K562 (cell line): Measurements from ENCODE around the gene PUS10. TPM values are rescaled to one million over a fixed set of nuclear protein-coding genes. Genes with fewer than 3 reads are reported as not detected.

Experiments used
- ATAC-seq: fragments of 200-7000 bp; cut with Tn5 transposase; 3 replicates; pipeline ENCODE4 v1.9.1; 2020; ENCODE audit warnings: moderate library complexity
- BruUV-seq: library from RNA; stranded (reverse); fragments of 400-500 nt; replicated peaks from 2 replicates; lab custom pipeline; 2021; lab: Mats Ljungman, UMichigan
- CTCF ChIA-PET: fragments of 300-600 bp; formaldehyde crosslinking; extraction: SDS; loops from one replicate; lab custom pipeline; 2021; ENCODE audit warnings: low intra/inter-chr PET ratio; lab: Yijun Ruan, JAX
- POLR2A ChIA-PET: fragments of 300-600, 350-650 bp; sonication (Branson Sonifier 250); formaldehyde crosslinking; extraction: SDS; loops from one replicate; lab custom pipeline; 2021; ENCODE audit warnings: antibody characterized with exemption, inconsistent platforms; lab: Yijun Ruan, JAX
- DNase-seq, 4 experiments: peaks; one replicate each; pipeline versions ENCODE4 v3.0.0 to v3.0.0-alpha.2; 2011 to 2018; ENCODE audit warnings: low spot score in 3 of 4, mixed read lengths in 3 of 4; ENCODE audit errors: extremely low read depth in 1 of 4
- FAIRE-seq: peaks from 2 replicates; lab custom pipeline; 2011; peaks lifted over from hg19 to GRCh38; lab: Jason Lieb, UNC
- H2AFZ ChIP-seq: 2 replicates; pipeline ENCODE4 v1.6.0; 2011; ENCODE audit warnings: low read depth, low read length, control low read depth, inconsistent platforms
- H3K27ac ChIP-seq: fragments of 200-600 bp; 3 replicates; pipeline ENCODE4 v1.8.0; 2011; ENCODE audit warnings: low read depth, mild to moderate bottlenecking, control low read depth, inconsistent platforms, low read length, moderate library complexity, mixed read lengths; ENCODE audit errors: extremely low read depth
- H3K27me3 ChIP-seq, 2 experiments: fragments of 300-600 bp in 1 of 2; 2 replicates in 1 of 2; 3 replicates in 1 of 2; pipeline versions ENCODE4 v1.6.0 to v1.8.0; 2011; ENCODE audit warnings: inconsistent platforms in 2 of 2, low read length in 2 of 2, mild to moderate bottlenecking in 1 of 2, mixed read lengths in 1 of 2, moderate library complexity in 1 of 2; ENCODE audit not compliant: control insufficient read depth in 2 of 2, insufficient read depth in 2 of 2
- H3K36me3 ChIP-seq: fragments of 300-600 bp; 3 replicates; pipeline ENCODE4 v1.8.0; 2011; ENCODE audit warnings: mild to moderate bottlenecking, low read length, inconsistent platforms; ENCODE audit not compliant: control insufficient read depth, insufficient read depth
- H3K4me1 ChIP-seq, 2 experiments: fragments of 200-600 bp in 1 of 2; replicated peaks in 1 of 2; 2 replicates in 1 of 2; 3 replicates in 1 of 2; pipeline versions ENCODE4 v1.5.1 to v1.8.0; 2011; ENCODE audit warnings: inconsistent platforms in 2 of 2, low read length in 2 of 2, mild to moderate bottlenecking in 1 of 2, mixed read lengths in 1 of 2, moderate library complexity in 1 of 2; ENCODE audit not compliant: control insufficient read depth in 2 of 2, insufficient read depth in 2 of 2
- H3K4me2 ChIP-seq: 2 replicates; pipeline ENCODE4 v1.6.1; 2011; ENCODE audit warnings: low read length, control low read depth, inconsistent platforms, mixed read lengths; ENCODE audit not compliant: insufficient read depth
- H3K4me3 ChIP-seq: fragments of 200-600 bp; sonication (generic), shearing (Covaris generic); 2 replicates; pipeline ENCODE4 v1.5.1; 2016; ENCODE audit warnings: control low read depth, inconsistent platforms
- H3K79me2 ChIP-seq: fragments of 200-600 bp; 3 replicates; pipeline ENCODE4 v1.8.0; 2011; ENCODE audit warnings: low read length, inconsistent platforms; ENCODE audit not compliant: control insufficient read depth, insufficient read depth
- H3K9ac ChIP-seq, 2 experiments: 2 replicates each; pipeline versions ENCODE4 v1.6.0 to v1.6.1; 2011; ENCODE audit warnings: low read depth in 2 of 2, low read length in 2 of 2, control low read depth in 1 of 2, inconsistent platforms in 1 of 2, mild to moderate bottlenecking in 1 of 2, mixed read lengths in 1 of 2; ENCODE audit not compliant: insufficient read depth in 1 of 2
- H3K9me1 ChIP-seq: one replicate; pipeline ENCODE4 v1.6.0; 2011; ENCODE audit warnings: inconsistent platforms, mild to moderate bottlenecking, low read length, moderate library complexity; ENCODE audit not compliant: control insufficient read depth, insufficient read depth
- H3K9me3 ChIP-seq: replicated peaks from 2 replicates; pipeline ENCODE4 v1.5.1; 2011; ENCODE audit warnings: low read depth, low read length, inconsistent platforms; ENCODE audit not compliant: control insufficient read depth, insufficient read depth
- H4K20me1 ChIP-seq: replicated peaks from 2 replicates; pipeline ENCODE4 v1.6.1; 2011; ENCODE audit warnings: low read length, inconsistent platforms, mixed read lengths; ENCODE audit not compliant: control insufficient read depth, insufficient read depth
- AFF1 ChIP-seq, 2 experiments: fragments of 450-650 bp; IDR thresholded peaks; 2 replicates each; pipeline ENCODE4 v1.6.1; 2018; ENCODE audit warnings: mild to moderate bottlenecking in 2 of 2, low read depth in 1 of 2; ENCODE audit not compliant: partially characterized antibody in 2 of 2
- MEIS2 ChIP-seq: fragments of 450-650 bp; IDR thresholded peaks from 2 replicates; pipeline ENCODE4 v1.6.1; 2014; ENCODE audit warnings: mild to moderate bottlenecking; ENCODE audit not compliant: partially characterized antibody
- MYBL2 ChIP-seq, 2 experiments: fragments of 450-650 bp in 1 of 2; sonication (generic) in 1 of 2; formaldehyde crosslinking in 1 of 2; IDR thresholded peaks; 2 replicates each; pipeline versions ENCODE4 v1.6.1 to v1.8.1; 2017 to 2022; ENCODE audit warnings: borderline replicate concordance in 1 of 2, inconsistent platforms in 1 of 2, low read depth in 1 of 2, mild to moderate bottlenecking in 1 of 2, missing genetic modification reagents in 1 of 2, moderate library complexity in 1 of 2
- WGBS: fragments of 100-300 bp; shearing (Covaris generic); methylation state at CpG from one replicate; pipeline ENCODE4 v1.1.6; 2016; ENCODE audit warnings: low coverage, mixed read lengths; ENCODE audit not compliant: insufficient coverage; ENCODE audit errors: missing lambda C conversion rate; 5-methylcytosine and 5-hydroxymethylcytosine counted together
- in situ Hi-C: fragments of 300-500 bp; cut with MboI; formaldehyde crosslinking; loops from 4 replicates; pipeline ENCODE4 v1.15.0; 2018; ENCODE audit warnings: inconsistent platforms, mixed read lengths
- intact Hi-C: fragments of 100-400 bp; cut with micrococcal nuclease; formaldehyde crosslinking; loops from 2 replicates; pipeline ENCODE4 v1.14.2; 2022
- polyA plus RNA-seq, 8 experiments: library from polyadenylated mRNA; depleted of rRNA in 4 of 8; stranded (reverse) in 5 of 8; unstranded in 3 of 8; fragments of >200 nt; fragmentation: Nextera tagmentation in 2 of 8; fragmentation: Illumina TruSeq in 1 of 8; extraction: Ambion mirVana in 2 of 8; extraction: Trizol in 1 of 8; gene quantifications; 2 replicates each; pipeline versions ENCODE4 v1.2.1 to v1.2.3, GENCODE V29; 2011 to 2014; ENCODE audit warnings: inconsistent platforms in 1 of 8, missing spikeins in 1 of 8
- total RNA-seq, 7 experiments: library from RNA; depleted of rRNA in 6 of 7; stranded (reverse); fragments of >200 nt in 6 of 7; fragmentation: Illumina TruSeq in 2 of 7; extraction: Trizol in 2 of 7; gene quantifications; 2 replicates each; pipeline versions ENCODE4 v1.2.1 to v1.2.3, GENCODE V29; 2011 to 2021; ENCODE audit warnings: low replicate concordance in 1 of 7
- TF ChIP-seq, protein P1 (sequence below), 2 experiments: IDR thresholded peaks in 1 of 2; conservative IDR thresholded peaks in 1 of 2; 2 replicates each; pipeline ENCODE4 v1.6.1; 2016; ENCODE audit warnings: low read depth in 2 of 2, mild to moderate bottlenecking in 1 of 2, missing compliant biosample characterization in 1 of 2, missing genetic modification characterization in 1 of 2, moderate library complexity in 1 of 2

Gene PUS10
- total and polyA plus RNA-seq, 9 of the 15 experiments (the other 6 are each of a cell fraction or from before 2014, with no cell fraction given) = 5.0 to 10.7 (median 7.6) TPM

GRCh38 chr2:61014763-61015162, 3.3 kb downstream of the PUS10 start (continued):
- TF ChIP-seq MYBL2 (IDR thresholded peaks at IDR 0.05; ENCODE audit: low read depth) = no peak
- no peak for TF ChIP-seq MYBL2 (CRISPR knock-in tag; IDR thresholded peaks at IDR 0.05; ENCODE audit: borderline replicate concordance)

GRCh38 chr2:61013382-61013781, 4.7 kb downstream of the PUS10 start:
- WGBS = 24% methylated on average over 3 of the region's 3 CpGs
- in situ Hi-C loops (no loop called here), intact Hi-C loops (no loop called here)
- Histone ChIP-seq H3K4me2 (no peak overlapping the region), H3K27me3 (no peaks in the 10 kb centered on the region), H3K36me3 (peaks cover 6% of the 10 kb centered on the region; the same call in 1 of the 3 replicates), H4K20me1 (no peaks in the 10 kb centered on the region), H3K4me1 (no peaks in the 10 kb centered on the region), H2AFZ (no peak overlapping the region), H3K4me3 (no peak overlapping the region), H3K27ac (no peak overlapping the region), H3K9me1 (no peaks in the 10 kb centered on the region)
- ATAC-seq (no peak), FAIRE-seq (no peak)
- BruUV-seq = no TSS peak
- TF ChIP-seq, protein P1, sequence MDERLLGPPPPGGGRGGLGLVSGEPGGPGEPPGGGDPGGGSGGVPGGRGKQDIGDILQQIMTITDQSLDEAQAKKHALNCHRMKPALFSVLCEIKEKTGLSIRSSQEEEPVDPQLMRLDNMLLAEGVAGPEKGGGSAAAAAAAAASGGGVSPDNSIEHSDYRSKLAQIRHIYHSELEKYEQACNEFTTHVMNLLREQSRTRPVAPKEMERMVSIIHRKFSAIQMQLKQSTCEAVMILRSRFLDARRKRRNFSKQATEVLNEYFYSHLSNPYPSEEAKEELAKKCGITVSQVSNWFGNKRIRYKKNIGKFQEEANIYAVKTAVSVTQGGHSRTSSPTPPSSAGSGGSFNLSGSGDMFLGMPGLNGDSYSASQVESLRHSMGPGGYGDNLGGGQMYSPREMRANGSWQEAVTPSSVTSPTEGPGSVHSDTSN (CRISPR knock-in tag; IDR thresholded peaks at IDR 0.05; ENCODE audit: low read depth) = no peak
- TF ChIP-seq, protein P1 (tag; conservative IDR thresholded peaks at IDR 0.05; ENCODE audit: low read depth) = peak; percentile 52
- no peak for TF ChIP-seq AFF1 (IDR thresholded peaks at IDR 0.05; ENCODE audit: low read depth in 1 of 2, partially characterized antibody in 2 of 2)
- peak; percentile 14 for TF ChIP-seq MEIS2
- TF ChIP-seq, all 486 proteins: peak for 2
- CTCF ChIA-PET = no interaction called here
- no peak for DNase-seq
- POLR2A ChIA-PET = no interaction called here
- no peaks in the 10 kb centered on the region for H3K9me3 ChIP-seq
- H3K9ac ChIP-seq = no peak overlapping the region
- peaks cover 23% of the 10 kb centered on the region for H3K79me2 ChIP-seq
